ENCODE data around the gene ZNF366.
A peak's percentile ranks its signal among the peaks of the same experiment; 100 is the strongest.

ZNF366 gene

GRCh38 chr5:72499730-72500129 lies 7.5 kb downstream of the ZNF366 start:
- DNase-seq (ENCODE audit: low read depth): no peak
- H3K4me3 ChIP-seq (ENCODE audit: control insufficient read depth, low read depth, low read length): no peak overlapping the region
- no peak for TF ChIP-seq CTCF (IDR thresholded peaks at IDR 0.05; ENCODE audit: control insufficient read depth, insufficient read depth, low read depth, low read length, missing control alignments)

- TF ChIP-seq CTCF (IDR thresholded peaks at IDR 0.05; ENCODE audit: control insufficient read depth, insufficient read depth, low read depth, low read length, missing control alignments): no peak
- H3K4me3 ChIP-seq (ENCODE audit: control insufficient read depth, low read depth, low read length): no peak overlapping the region
These were observed 8.1 kb downstream of the ZNF366 start for GRCh38 chr5:72499090-72499489.

GRCh38 chr5:72498284-72498683 lies 8.9 kb downstream of the ZNF366 start:
- no peak for TF ChIP-seq CTCF (IDR thresholded peaks at IDR 0.05; ENCODE audit: control insufficient read depth, insufficient read depth, low read depth, low read length, missing control alignments)
- H3K4me3 ChIP-seq (ENCODE audit: control insufficient read depth, low read depth, low read length): no peak overlapping the region
- DNase-seq (ENCODE audit: low read depth): no peak

More at GRCh38 chr5:72499090-72499489, 8.1 kb downstream of the ZNF366 start:
- DNase-seq (ENCODE audit: low read depth): no peak

GRCh38 chr5:72497823-72498222 lies 9.4 kb downstream of the ZNF366 start:
- no peak for DNase-seq (ENCODE audit: low read depth)
- no peak overlapping the region for H3K4me3 ChIP-seq (ENCODE audit: control insufficient read depth, low read depth, low read length)
- no peak for TF ChIP-seq CTCF (IDR thresholded peaks at IDR 0.05; ENCODE audit: control insufficient read depth, insufficient read depth, low read depth, low read length, missing control alignments)

- TF ChIP-seq CTCF (IDR thresholded peaks at IDR 0.05; ENCODE audit: control insufficient read depth, insufficient read depth, low read depth, low read length, missing control alignments): no peak
- no peak overlapping the region for H3K4me3 ChIP-seq (ENCODE audit: control insufficient read depth, low read depth, low read length)
- DNase-seq (ENCODE audit: low read depth): no peak
These were observed 11.8 kb downstream of the ZNF366 start for GRCh38 chr5:72495410-72495809.

GRCh38 chr5:72494623-72495124 lies 12.5 kb downstream of the ZNF366 start:
- no peak for TF ChIP-seq CTCF (IDR thresholded peaks at IDR 0.05; ENCODE audit: control insufficient read depth, insufficient read depth, low read depth, low read length, missing control alignments)
- no peak overlapping the region for H3K4me3 ChIP-seq (ENCODE audit: control insufficient read depth, low read depth, low read length)
- DNase-seq (ENCODE audit: low read depth): peak; percentile 59

- no peak for TF ChIP-seq CTCF (IDR thresholded peaks at IDR 0.05; ENCODE audit: control insufficient read depth, insufficient read depth, low read depth, low read length, missing control alignments)
- H3K4me3 ChIP-seq (ENCODE audit: control insufficient read depth, low read depth, low read length): no peak overlapping the region
- DNase-seq (ENCODE audit: low read depth): no peak
These were observed 17.7 kb downstream of the ZNF366 start for GRCh38 chr5:72489536-72489935.

Measured in AG09309 (cell line).